H9 (cell line): Measurements from ENCODE around the gene SEMA3G. TPM values are rescaled to one million over a fixed set of nuclear protein-coding genes. Genes with fewer than 3 reads are reported as not detected.
A peak's percentile ranks its signal among the peaks of the same experiment; 100 is the strongest.

Experiments
- DNase-seq: peaks from one replicate; pipeline ENCODE4 v3.0.0-alpha.2; 2017
- H2AFZ ChIP-seq: one replicate; pipeline ENCODE4 v1.6.1; 2013; ENCODE audit warnings: mild to moderate bottlenecking, low read length, control low read depth, moderate library complexity
- H2AK5ac ChIP-seq: 2 replicates; pipeline ENCODE4 v1.6.1; 2013; ENCODE audit warnings: low read length, control low read depth, mixed read lengths; ENCODE audit not compliant: insufficient read length
- H2BK120ac ChIP-seq: one replicate; pipeline ENCODE4 v1.6.1; 2013; ENCODE audit warnings: low read depth, mild to moderate bottlenecking, low read length, control low read depth, inconsistent platforms; ENCODE audit not compliant: poor library complexity, severe bottlenecking
- H2BK12ac ChIP-seq: 2 replicates; pipeline ENCODE4 v1.6.1; 2013; ENCODE audit warnings: low read length, control low read depth, mixed read lengths, low read depth; ENCODE audit not compliant: insufficient read length
- H2BK15ac ChIP-seq: 2 replicates; pipeline ENCODE4 v1.6.1; 2013; ENCODE audit warnings: low read depth, low read length, control low read depth
- H2BK20ac ChIP-seq: one replicate; pipeline ENCODE4 v1.6.1; 2013; ENCODE audit warnings: low read depth, mild to moderate bottlenecking, low read length, control low read depth, inconsistent platforms; ENCODE audit not compliant: poor library complexity, severe bottlenecking
- H2BK5ac ChIP-seq: 2 replicates; pipeline ENCODE4 v1.6.1; 2013; ENCODE audit warnings: low read length, control low read depth, mixed read lengths; ENCODE audit not compliant: insufficient read length
- H3K14ac ChIP-seq: 2 replicates; pipeline ENCODE4 v1.6.1; 2013; ENCODE audit warnings: low read length, control low read depth; ENCODE audit not compliant: insufficient read depth
- H3K18ac ChIP-seq: 2 replicates; pipeline ENCODE4 v1.6.1; 2013; ENCODE audit warnings: low read depth, mild to moderate bottlenecking, mixed read lengths, low read length, control low read depth; ENCODE audit not compliant: insufficient read length
- H3K23ac ChIP-seq: 2 replicates; pipeline ENCODE4 v1.6.1; 2013; ENCODE audit warnings: low read length, control low read depth, mixed read lengths, low read depth; ENCODE audit not compliant: insufficient read length
- H3K23me2 ChIP-seq: 2 replicates; pipeline ENCODE4 v1.6.1; 2013; ENCODE audit warnings: low read depth, mild to moderate bottlenecking, mixed read lengths, low read length, control low read depth; ENCODE audit not compliant: insufficient read length, poor library complexity, severe bottlenecking
- H3K27ac ChIP-seq: 2 replicates; pipeline ENCODE4 v1.5.1; 2013; ENCODE audit warnings: low read length, control low read depth, mixed read lengths, low read depth; ENCODE audit not compliant: insufficient read length
- H3K27me3 ChIP-seq: 2 replicates; pipeline ENCODE4 v1.6.1; 2013; ENCODE audit warnings: low read length, control low read depth, inconsistent platforms; ENCODE audit not compliant: insufficient read depth
- H3K4ac ChIP-seq: 2 replicates; pipeline ENCODE4 v1.6.1; 2013; ENCODE audit warnings: low read depth, mild to moderate bottlenecking, control low read depth, inconsistent platforms, low read length, moderate library complexity
- H3K4me1 ChIP-seq: 2 replicates; pipeline ENCODE4 v1.6.1; 2013; ENCODE audit warnings: low read length, control low read depth, inconsistent platforms; ENCODE audit not compliant: insufficient read depth
- H3K4me2 ChIP-seq: 2 replicates; pipeline ENCODE4 v1.6.1; 2013; ENCODE audit warnings: low read length, control low read depth, mixed read lengths; ENCODE audit not compliant: insufficient read length, insufficient read depth
- H3K56ac ChIP-seq: 2 replicates; pipeline ENCODE4 v1.6.1; 2013; ENCODE audit warnings: low read depth, mild to moderate bottlenecking, mixed read lengths, low read length, control low read depth; ENCODE audit not compliant: insufficient read length
- H3K79me1 ChIP-seq: 2 replicates; pipeline ENCODE4 v1.6.1; 2013; ENCODE audit warnings: low read depth, mild to moderate bottlenecking, moderate library complexity, low read length, control low read depth, inconsistent platforms; ENCODE audit not compliant: insufficient read depth, poor library complexity, severe bottlenecking
- H3K79me2 ChIP-seq: 2 replicates; pipeline ENCODE4 v1.6.1; 2013; ENCODE audit warnings: low read length, control low read depth, inconsistent platforms; ENCODE audit not compliant: insufficient read depth
- H3K9ac ChIP-seq: 2 replicates; pipeline ENCODE4 v1.6.1; 2013; ENCODE audit warnings: low read length, control low read depth, mixed read lengths; ENCODE audit not compliant: insufficient read length; ENCODE audit errors: extremely low read depth
- H3K9me3 ChIP-seq: one replicate; pipeline ENCODE4 v1.6.1; 2013; ENCODE audit warnings: low read depth, low read length, inconsistent platforms; ENCODE audit not compliant: control insufficient read depth
- H3T11ph ChIP-seq: one replicate; pipeline ENCODE4 v1.6.1; 2013; ENCODE audit warnings: mild to moderate bottlenecking, low read length, control low read depth, inconsistent platforms
- H4K20me1 ChIP-seq: one replicate; pipeline ENCODE4 v1.6.1; 2013; ENCODE audit not compliant: control insufficient read depth, insufficient read length, insufficient read depth
- H4K5ac ChIP-seq: 2 replicates; pipeline ENCODE4 v1.6.1; 2013; ENCODE audit warnings: low read depth, mild to moderate bottlenecking, mixed read lengths, low read length, control low read depth; ENCODE audit not compliant: insufficient read length
- H4K8ac ChIP-seq: replicated peaks from 2 replicates; pipeline ENCODE4 v1.6.1; 2013; ENCODE audit warnings: low read length, control low read depth, mixed read lengths, low read depth; ENCODE audit not compliant: insufficient read length
- H4K91ac ChIP-seq: 2 replicates; pipeline ENCODE4 v1.6.1; 2013; ENCODE audit warnings: low read depth, mild to moderate bottlenecking, moderate library complexity, mixed read lengths, low read length, control low read depth; ENCODE audit not compliant: insufficient read length
- H3K27ac Mint-ChIP-seq, 3 experiments: 2 replicates in 2 of 3; 3 replicates in 1 of 3; pipeline ENCODE4 v1.8.0; 2020 to 2021; ENCODE audit warnings: mixed read lengths in 3 of 3, mild to moderate bottlenecking in 1 of 3, moderate library complexity in 1 of 3
- H3K27me3 Mint-ChIP-seq: 2 replicates; pipeline ENCODE4 v1.8.0; 2021; ENCODE audit warnings: low read depth, mild to moderate bottlenecking, moderate library complexity, mixed read lengths
- H3K36me3 Mint-ChIP-seq, 3 experiments: 2 replicates in 2 of 3; 3 replicates in 1 of 3; pipeline ENCODE4 v1.8.0; 2020 to 2021; ENCODE audit warnings: low read depth in 3 of 3, mixed read lengths in 3 of 3; ENCODE audit not compliant: insufficient read depth in 1 of 3
- H3K4me1 Mint-ChIP-seq, 2 experiments: 2 replicates each; pipeline ENCODE4 v1.8.0; 2020; ENCODE audit warnings: mixed read lengths in 2 of 2
- H3K4me3 Mint-ChIP-seq, 2 experiments: 2 replicates in 1 of 2; 3 replicates in 1 of 2; pipeline ENCODE4 v1.8.0; 2020 to 2021; ENCODE audit warnings: mild to moderate bottlenecking in 2 of 2, mixed read lengths in 2 of 2, moderate library complexity in 1 of 2
- H3K9me3 Mint-ChIP-seq, 2 experiments: 2 replicates in 1 of 2; 3 replicates in 1 of 2; pipeline ENCODE4 v1.8.0; 2020; ENCODE audit warnings: mild to moderate bottlenecking in 2 of 2, mixed read lengths in 2 of 2, moderate library complexity in 1 of 2
- WGBS: extraction: QIAGEN DNeasy Blood & Tissue Kit; methylation state at CpG from one replicate; pipeline ENCODE4 v1.1.7; 2013; ENCODE audit warnings: missing lambda C conversion rate, low lambda C conversion rate, mixed read lengths; ENCODE audit not compliant: insufficient read length; ENCODE audit errors: extremely low coverage; 5-methylcytosine and 5-hydroxymethylcytosine counted together
- total RNA-seq: library from RNA; stranded (reverse); gene quantifications from 2 replicates; pipeline ENCODE4 v1.2.1, GENCODE V29; 2021
- TF ChIP-seq, protein P1 (sequence below): fragments of 200-600 bp; sonication (generic); conservative IDR thresholded peaks from 3 replicates; pipeline ENCODE4 v1.8.0; 2021; ENCODE audit warnings: antibody characterized with exemption, mild to moderate bottlenecking

The SEMA3G gene
- total RNA-seq, 1 experiment from 2014 or later = 2.4 TPM

DNA sequence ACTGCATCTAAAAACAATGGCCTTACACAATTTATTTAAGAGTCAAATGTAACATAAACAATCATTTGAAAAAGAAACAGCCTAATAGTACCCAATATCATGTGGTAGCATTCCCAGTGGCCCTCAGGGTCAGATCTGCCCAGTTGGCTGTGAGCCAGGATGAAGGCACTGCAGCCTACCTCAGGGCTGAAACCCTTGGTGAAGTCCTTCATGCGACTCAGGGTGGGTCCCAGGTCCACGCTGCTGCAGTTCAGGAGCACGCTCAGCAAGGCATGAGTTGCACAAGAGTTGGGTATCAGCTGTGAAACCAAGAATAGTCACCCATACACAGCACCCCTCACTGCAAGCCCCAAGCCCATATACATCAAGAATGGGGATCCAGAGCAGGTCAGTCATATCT is 37.1 kb downstream of the SEMA3G start:
- DNase-seq = no peak
- no peak overlapping the region for H3T11ph ChIP-seq
- H2AK5ac ChIP-seq = no peak overlapping the region
- H3K23ac ChIP-seq = no peak overlapping the region
- no peaks in the 10 kb centered on the region for H3K27me3 Mint-ChIP-seq
- H3K27ac Mint-ChIP-seq = no peak overlapping the region
- H3K4me2 ChIP-seq = no peak overlapping the region
- H2BK15ac ChIP-seq = no peak overlapping the region
- peaks cover 4% of the 10 kb centered on the region for H3K79me1 ChIP-seq
- H2AFZ ChIP-seq = no peak overlapping the region
- H3K14ac ChIP-seq = no peak overlapping the region
- H4K5ac ChIP-seq = no peak overlapping the region
- H3K27ac ChIP-seq = no peak overlapping the region
- H3K9ac ChIP-seq = no peak overlapping the region
- H3K4ac ChIP-seq = no peak overlapping the region
- no peaks in the 10 kb centered on the region for H3K4me1 ChIP-seq
- no peak overlapping the region for H2BK12ac ChIP-seq
- H3K56ac ChIP-seq = no peak overlapping the region
- H4K20me1 ChIP-seq = no peaks in the 10 kb centered on the region
- no peaks in the 10 kb centered on the region for H3K27me3 ChIP-seq
- H3K9me3 Mint-ChIP-seq = no peaks in the 10 kb centered on the region; a peak in 1 of 5 replicates
- H4K91ac ChIP-seq = no peak overlapping the region
- peaks cover 18 to 21% of the 10 kb centered on the region in 2 experiments for H3K4me1 Mint-ChIP-seq
- no peak overlapping the region for H2BK20ac ChIP-seq
- peak overlapping the region; percentile 88 to 92; a peak in 3 of 5 replicates for H3K4me3 Mint-ChIP-seq
- H3K23me2 ChIP-seq = peaks cover 17% of the 10 kb centered on the region
- no peak overlapping the region for H4K8ac ChIP-seq
- no CpG with 5 or more reads among the region's 3 CpGs for WGBS
- no peak overlapping the region for H2BK5ac ChIP-seq
- peaks cover 3% of the 10 kb centered on the region; the same call in 1 of the 2 replicates for H3K79me2 ChIP-seq
- TF ChIP-seq, protein P1, sequence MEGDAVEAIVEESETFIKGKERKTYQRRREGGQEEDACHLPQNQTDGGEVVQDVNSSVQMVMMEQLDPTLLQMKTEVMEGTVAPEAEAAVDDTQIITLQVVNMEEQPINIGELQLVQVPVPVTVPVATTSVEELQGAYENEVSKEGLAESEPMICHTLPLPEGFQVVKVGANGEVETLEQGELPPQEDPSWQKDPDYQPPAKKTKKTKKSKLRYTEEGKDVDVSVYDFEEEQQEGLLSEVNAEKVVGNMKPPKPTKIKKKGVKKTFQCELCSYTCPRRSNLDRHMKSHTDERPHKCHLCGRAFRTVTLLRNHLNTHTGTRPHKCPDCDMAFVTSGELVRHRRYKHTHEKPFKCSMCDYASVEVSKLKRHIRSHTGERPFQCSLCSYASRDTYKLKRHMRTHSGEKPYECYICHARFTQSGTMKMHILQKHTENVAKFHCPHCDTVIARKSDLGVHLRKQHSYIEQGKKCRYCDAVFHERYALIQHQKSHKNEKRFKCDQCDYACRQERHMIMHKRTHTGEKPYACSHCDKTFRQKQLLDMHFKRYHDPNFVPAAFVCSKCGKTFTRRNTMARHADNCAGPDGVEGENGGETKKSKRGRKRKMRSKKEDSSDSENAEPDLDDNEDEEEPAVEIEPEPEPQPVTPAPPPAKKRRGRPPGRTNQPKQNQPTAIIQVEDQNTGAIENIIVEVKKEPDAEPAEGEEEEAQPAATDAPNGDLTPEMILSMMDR = no peak
- no peaks in the 10 kb centered on the region for H3K9me3 ChIP-seq
- H3K36me3 Mint-ChIP-seq = peaks cover 28 to 57% (median 54%) of the 10 kb centered on the region in 3 experiments
- no peak overlapping the region for H3K18ac ChIP-seq
- no peak overlapping the region for H2BK120ac ChIP-seq
